HUDEP-2 (cell line): Measurements from ENCODE around the gene SORCS3.

Experiments used
- DNase-seq, 76 experiments: peaks; one replicate each; lab custom pipeline; 2025; ENCODE audit not compliant: unreplicated experiment in 76 of 76; lab: John Stamatoyannopoulos, UW

Gene SORCS3

DNA sequence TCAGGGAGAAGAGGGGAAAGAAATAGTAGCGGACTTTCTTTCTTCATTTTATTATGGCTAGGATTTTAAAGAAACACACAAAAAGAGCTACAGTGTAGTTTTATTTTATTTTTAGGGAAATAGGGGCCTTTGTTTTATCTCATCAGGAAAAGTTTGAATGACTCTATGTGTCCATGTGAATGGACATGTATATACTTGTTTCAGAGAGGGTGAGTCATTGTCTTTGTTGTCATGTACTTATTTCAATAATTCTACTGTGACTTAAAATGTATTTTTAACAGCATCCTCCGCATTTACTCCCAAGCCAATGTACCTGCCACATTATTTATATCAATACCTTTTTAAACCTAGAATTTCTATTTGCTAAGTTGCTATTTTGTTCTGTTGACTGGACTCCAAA lies 569.5 kb downstream of the SORCS3 start:
- DNase-seq: no peak

DNA sequence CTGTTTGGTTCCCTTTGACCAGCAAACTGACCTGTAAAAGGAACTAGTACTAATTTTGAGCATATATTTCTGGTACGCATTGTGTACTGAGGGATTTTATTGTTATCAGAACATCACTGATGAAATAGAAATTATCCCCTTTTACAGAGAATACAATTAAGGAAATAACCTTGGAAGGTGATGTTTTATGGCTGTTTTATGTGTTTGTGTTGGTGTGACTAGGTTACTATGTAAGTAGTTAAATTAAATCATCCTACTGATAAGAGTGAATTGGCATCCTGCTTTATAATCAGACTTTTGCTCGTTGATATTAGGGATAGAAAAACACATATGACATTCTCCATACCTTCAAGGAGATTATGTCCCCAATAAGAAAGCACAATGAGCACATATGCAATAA lies 596.6 kb downstream of the SORCS3 start:
- DNase-seq: no peak

DNA sequence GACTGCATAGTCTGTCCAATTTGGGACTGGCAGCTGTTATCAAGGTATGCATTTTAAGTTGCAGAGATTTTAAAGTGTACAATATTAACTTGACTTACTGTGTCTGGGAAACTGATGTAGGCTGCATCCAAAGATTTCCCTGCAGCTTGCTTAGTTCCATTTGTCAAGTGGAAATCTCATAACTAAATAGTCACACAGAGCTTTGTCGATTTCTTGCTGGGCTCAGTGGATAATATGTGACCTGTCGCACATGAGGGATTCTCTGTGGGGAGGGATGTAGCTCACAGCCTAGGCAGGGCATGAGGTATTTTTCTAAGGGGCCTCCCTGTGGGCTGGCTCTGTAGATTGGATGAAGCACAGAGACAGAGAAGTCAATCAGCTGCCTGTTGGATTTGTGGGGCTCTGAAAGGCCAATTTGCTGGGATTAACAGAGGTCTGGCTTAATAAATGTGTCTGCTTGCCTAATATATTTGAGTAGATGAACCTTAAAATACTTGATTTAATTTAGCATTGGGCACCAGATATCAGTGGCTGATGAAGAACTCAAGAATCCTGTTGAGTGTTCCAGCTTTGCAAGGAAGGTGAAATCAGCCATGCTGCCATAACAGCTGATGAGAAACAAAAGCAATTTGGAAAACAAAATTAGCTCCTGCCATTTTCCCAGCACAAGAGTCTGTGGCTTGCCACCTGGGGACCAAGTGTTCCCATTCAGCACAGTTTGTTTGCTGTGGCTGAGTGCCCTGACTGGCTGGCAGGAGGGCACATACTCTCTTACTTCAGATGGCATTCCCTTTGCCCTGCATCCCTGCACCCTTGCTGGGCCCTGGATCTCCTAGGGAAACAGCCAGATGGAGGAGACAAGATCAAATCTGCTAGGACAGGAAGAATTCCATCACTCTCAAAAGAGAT lies 598.5 kb downstream of the SORCS3 start:
- no peak for DNase-seq

DNA sequence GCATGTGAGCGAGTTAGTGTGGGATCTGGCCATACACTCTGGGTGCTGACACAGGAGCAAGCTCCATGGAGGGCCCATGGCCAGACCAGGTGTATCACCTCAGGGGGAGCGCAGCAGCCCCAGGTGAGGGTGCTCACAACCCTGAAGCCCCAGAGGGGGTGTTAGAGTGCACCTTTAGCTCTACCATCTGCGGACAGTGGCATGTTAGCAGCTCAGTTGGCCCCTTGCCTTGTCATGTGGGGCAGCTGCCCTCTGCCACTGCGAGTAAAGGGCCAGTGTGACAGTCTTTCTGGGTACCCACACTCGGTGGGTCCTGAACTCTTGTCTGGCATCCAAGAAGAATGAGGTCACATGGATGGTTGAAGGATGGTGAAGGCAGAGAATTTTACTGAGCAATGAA lies 600.2 kb downstream of the SORCS3 start:
- DNase-seq: no peak

DNA sequence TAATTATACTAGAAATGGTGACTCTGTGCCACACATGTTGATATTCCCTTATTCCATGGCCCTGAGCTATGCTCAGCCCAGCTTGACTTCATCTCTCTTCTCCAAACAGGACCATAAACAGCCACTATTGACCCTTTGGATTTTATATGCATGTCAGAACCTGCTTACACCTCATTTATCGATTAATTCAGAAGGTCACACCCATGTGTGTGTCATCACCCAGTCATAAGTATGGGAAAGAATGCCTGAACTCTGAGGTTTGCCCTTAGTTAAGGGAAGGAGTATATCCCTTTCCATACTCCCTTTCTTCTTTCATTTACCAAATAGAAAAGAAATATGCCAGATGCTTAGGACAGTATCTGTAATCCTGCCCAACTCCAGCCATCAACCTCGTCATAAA lies 602.3 kb downstream of the SORCS3 start:
- no peak for DNase-seq

DNA sequence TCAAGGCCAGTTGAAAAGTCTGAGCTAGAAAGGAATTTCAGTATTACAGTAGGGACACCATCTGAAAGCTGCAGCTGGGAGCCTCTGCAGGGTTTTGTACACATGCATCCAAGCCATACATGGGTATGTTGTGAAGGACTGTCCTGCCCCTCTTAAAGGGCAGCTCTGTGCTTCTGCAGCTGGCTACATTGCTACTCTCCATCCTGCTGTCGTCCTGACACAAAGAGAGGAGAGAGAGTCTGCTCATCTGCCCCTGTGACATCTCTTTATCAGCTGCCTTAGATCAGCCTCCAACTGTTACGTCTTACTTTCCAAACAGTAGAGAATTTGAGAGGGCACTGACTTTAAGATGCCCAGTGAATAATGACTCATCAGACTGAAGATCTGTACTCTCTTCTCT lies 602.7 kb downstream of the SORCS3 start:
- no peak for DNase-seq

DNA sequence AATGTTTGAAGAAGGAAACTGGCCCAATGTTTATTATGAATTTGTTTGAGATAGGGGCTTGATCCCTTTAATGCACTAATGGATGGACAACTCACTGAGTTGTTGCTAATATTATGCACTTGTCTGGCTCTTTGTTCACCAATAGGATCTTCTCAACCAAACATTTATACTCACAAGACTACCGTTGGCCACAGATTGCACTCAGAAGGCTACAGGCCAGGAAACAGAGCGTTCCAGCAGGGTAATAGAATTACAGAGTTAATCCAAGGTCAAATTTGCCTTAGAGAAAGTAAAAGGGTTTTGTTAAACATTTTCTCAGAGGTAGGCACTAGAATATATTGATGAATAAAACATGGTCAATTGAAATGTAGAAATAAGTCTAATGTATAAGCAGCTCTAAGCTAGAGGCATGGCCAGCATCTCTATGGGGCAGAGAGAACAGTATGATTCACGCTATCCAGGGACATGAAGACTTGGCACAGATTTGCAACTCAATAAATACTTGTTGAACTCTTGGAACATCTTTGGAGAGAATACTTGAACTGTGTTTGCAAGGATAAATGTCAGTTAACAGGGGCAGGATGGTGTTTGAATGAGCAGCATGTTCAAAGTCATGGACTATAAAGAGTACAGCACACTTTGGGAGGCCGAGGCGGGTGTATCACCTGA lies 606.9 kb downstream of the SORCS3 start:
- no peak for DNase-seq

DNA sequence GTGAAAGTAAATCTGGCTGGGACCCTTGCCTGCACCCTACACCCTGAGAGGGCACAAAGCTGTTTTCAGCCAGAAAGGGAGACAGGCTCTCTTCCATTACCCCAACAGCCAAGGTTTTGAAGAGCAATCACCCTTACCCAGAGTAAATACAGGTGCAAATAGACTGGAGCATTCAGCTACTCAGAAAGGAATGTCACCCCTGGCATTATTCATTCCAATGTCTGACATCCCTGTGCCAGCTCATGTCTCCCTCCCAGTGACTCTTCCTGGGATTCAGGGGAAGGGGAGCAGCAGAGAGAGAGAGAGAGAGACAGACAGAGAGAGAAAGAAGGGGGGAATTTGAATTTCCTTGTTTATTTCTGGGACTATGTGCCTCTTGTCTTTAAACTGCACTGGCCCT lies 611.8 kb downstream of the SORCS3 start:
- no peak for DNase-seq

DNA sequence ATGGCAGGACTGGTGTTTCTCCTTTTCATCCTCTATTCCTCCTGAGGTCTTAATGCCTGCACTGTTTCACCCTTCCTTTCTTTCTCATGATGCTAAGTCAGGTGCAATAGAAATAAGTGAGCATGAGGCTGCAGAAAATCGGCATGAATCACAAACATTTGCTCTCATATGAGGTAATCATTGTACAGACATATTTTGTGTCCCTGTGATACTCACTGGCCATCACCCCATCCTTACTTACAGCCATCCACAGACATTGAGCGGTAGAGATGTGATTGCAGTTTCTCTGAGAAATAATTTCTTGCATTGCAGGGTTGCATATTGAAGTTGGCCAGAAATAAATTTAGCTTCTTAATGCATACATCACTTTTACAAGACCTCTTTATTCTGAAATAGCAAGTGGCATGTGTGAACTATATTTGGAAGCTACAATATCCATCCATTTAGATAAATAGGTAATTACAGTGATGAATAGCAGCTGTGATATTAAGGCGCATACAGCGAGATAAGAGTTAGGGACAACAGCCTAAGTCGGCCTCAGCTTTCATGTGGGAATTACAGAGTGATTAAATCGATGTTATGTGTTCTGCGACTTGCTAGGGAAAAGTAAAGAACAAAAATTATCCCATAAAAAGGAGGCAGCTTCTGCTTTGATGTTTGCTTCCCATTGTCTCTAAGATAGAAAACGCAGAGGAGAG lies 612.6 kb downstream of the SORCS3 start:
- no peak for DNase-seq

DNA sequence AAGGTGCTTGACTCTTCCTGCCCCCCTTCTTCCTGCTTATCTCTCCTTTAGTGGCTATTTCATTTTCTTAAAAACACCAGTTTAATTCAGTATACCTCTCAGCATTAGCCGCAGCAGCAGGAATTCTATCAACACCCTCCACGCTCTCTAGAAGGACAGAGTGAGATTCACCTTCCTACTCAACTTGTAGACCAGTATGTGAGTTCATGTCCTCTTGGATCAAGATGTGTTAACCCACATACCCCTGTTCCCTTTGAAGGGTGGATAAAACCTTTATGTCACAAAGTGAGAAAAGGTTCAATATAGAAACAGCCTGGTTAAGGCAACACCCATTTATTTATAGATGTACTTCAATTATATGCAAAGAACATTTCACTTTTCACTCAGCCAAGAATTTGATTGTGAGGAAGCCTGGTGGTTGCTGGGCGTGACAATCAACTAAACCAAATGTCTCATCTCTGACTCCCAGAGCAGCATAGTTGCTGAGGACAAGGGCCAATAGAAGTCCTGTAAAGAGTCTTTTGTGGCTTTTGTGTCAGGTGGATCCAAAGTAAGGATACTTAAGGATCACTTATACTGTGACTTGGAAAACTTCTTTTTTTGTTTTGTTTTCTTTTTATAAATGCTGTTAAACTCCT lies 617.1 kb downstream of the SORCS3 start:
- no peak for DNase-seq

DNA sequence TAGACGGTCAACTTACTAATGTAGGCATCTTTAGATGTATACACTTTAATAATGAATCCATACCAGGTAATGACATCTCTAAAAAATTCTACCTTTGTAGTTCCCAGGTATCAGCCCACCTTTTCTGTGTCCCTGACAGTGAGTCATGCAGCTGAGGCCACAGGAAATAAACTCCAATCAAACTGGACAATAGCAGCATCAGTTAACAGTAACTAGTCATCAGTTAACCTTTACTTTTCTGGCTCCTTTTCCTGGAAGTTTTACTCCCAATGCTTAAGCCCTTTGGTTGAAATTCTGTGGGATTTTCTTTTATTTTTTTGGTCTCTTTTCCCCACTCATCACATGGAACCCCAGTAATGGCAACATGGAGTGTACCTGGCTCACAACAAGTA lies 617.6 kb downstream of the SORCS3 start:
- no peak for DNase-seq

DNA sequence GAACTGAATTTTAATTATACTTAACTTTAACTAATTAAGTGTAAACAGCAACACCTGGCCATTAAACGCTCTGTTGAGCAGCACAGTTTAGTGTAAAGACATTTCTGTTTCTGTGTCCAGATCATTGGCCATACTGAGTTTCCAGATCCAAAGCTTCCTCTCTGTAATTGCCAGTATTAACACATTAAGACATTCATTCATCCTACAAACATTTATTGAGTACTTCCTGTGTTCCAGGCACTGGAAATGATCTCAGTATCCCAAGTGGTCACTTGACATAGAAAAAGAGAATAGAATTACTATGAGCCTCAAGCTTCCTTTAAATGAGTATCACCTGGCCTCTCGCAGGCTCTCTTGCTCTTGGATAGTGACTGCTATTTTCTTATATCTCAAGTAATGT lies 618.1 kb downstream of the SORCS3 start:
- no peak for DNase-seq

DNA sequence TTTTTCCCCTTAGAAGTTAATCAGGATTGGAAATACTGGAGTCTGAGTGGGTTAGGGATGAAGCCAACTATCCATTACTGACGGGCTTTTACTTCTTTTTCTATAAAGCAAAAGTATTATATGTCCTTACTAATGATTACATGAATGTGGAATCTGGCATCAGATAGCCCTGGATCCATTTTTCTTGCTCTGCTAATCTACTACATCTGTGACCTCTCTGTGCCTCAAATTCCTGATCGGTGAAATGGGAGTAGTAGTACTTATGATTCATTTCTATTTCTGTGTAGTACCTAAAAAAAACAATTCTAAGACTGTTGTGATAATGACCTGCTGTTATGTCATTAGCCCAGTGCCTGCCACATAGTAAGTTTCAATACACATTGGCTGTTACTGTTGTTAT lies 621.6 kb downstream of the SORCS3 start:
- no peak for DNase-seq

DNA sequence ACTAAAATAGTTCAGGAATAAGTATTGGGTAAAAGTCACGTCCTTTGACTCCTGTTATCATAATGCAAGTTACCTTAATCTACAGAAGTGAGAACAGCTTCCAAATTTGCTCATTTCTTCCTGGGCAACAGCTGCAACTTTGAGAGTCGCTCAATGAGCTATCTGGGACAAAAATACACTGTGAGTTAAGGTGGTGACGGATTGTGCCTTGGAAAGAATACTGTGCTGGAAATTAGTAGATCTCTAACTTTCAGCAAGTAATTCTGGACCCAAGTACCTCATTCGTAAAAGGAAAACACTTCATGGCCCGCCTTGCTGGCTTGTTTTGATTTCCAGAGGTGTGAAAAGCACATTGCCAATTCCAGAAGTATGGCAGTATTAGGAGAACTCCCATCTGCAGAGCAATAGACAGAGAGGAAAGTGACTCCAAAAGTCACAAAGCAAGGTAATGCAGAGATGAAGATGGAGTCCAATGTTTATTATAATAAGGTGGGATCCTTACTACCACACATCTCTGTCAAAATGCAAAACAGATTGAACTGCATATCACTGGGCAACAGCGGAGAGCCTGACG lies 626.0 kb downstream of the SORCS3 start:
- no peak for DNase-seq

DNA sequence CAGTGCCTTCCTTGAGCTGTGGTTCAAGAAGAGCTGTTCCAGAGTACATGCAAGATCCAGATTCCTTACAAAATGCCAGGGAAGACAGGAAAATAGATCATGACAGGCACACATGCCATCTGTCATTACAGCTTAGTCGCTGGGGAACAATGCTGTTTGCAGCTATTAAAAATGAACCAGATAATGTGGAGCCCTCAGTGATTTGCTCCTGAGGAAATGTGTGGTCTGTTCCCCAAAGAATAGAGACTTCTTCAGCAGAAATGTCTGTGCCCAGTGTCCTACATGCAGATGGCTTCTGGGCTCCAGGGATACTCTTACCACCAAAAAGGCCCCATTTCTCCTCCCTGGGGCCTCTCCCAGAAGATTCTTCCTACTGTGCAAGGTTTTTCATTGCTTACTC lies 627.9 kb downstream of the SORCS3 start:
- DNase-seq: no peak

DNA sequence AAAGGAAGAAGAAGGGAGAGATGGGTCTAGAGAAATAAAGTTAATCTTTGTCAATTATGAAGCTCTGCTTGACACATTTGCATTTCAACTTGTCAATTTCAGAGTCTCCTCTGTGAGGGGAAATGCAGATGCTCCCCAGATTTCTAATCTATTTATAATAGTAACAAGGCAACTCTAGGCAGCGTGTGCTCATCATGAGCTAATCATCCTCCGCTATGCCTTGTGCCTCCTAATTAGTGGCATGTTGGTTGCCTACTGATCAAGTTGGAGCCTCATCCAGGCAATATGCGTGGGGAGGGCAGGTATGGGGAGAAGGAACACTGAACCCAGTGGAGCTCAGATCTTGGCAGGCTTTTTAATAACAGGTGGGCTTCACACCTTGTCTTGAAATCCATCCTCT lies 628.6 kb downstream of the SORCS3 start:
- no peak for DNase-seq

DNA sequence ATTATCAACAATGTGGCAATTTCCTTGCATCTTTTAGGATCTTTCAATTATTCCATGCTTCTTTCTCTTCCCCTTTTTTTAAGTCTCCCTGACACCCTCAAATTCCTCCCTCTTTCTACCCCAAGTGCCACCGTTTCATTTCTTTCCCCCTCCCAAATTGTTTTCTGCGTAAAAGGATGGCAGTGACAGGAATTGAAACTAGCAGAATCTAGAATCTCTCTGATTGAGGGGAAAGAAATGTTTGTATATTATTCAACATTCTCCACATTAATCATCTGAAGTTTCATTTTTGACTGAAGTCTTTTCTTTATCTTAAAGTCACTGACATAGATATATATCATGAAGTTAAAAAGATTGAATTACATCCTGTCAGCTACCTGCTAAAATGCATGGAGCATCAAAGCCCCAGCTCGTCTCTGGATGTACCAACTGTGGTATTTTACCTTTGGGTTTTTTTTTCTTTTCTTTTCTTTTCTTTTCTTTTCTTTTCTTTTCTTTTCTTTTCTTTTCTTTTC lies 633.5 kb downstream of the SORCS3 start:
- DNase-seq: no peak

DNA sequence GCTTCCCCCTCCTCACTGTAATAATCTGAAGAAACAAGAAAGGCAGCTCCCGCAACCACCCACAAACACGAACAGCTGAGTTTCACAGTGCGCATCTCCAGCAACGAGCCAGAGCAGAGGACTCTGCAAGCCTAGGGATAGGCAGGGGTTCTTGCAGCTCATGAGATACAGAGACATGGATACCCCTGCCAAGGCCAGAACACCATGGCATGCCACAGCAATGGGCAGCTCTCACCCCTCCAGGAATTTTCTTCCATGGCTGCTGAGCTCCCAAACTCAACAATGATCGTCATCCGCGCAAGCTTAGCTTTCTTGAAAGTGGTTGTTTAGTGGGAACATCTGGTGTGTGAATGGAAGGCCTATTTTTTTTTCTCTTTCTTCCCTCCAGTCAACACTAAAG lies 637.3 kb downstream of the SORCS3 start:
- DNase-seq: no peak

DNA sequence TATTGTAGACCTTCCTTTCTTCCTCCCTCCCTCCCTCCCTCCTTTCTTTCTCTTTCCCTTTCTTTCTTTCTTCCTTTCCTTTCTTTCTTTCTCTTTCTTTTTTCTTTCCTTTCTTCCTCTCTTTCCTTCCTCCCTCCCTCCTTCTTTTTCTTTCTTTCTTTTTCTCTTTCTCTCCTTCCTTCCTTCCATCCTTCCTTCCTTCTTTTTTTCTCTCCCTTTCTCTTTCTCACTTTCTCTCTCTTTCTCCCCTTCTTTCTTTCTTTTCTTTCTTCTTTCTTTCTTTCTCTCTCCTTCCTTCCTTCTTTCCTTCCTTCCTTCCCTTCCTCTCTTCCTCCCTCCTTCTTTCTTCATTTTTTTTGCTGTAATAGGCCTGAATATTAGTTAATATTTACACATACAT lies 638.0 kb downstream of the SORCS3 start:
- no peak for DNase-seq

DNA sequence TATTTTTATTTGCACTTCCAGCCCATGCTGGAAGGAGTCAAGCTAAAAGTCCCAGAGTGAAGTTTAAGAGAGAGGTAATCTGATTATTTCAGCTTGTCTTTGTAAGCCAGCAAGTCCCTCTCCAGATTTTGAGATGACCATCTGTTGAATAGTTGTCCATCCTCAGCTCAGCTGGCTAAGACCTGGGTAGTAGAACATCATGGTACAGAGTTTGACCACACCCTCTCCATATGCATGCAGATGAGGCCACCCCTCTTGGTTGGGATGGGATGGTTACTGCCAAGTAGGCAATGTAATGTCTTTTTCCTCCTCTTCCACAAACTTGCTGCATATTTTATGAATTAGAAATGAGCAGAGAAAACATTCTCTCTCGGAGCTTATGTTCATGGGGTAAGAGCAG lies 639.8 kb downstream of the SORCS3 start:
- DNase-seq: no peak
